Measurements from ENCODE around the gene F5. TPM values are rescaled to one million over a fixed set of nuclear protein-coding genes. Genes with fewer than 3 reads are reported as not detected.
A peak's percentile ranks its signal among the peaks of the same experiment; 100 is the strongest.

The F5 gene
- total and polyA plus RNA-seq, 9 of the 15 experiments (the other 6 are each of a cell fraction or from before 2014, with no cell fraction given): 0.03 to 0.13 TPM; not detected in 7

DNA sequence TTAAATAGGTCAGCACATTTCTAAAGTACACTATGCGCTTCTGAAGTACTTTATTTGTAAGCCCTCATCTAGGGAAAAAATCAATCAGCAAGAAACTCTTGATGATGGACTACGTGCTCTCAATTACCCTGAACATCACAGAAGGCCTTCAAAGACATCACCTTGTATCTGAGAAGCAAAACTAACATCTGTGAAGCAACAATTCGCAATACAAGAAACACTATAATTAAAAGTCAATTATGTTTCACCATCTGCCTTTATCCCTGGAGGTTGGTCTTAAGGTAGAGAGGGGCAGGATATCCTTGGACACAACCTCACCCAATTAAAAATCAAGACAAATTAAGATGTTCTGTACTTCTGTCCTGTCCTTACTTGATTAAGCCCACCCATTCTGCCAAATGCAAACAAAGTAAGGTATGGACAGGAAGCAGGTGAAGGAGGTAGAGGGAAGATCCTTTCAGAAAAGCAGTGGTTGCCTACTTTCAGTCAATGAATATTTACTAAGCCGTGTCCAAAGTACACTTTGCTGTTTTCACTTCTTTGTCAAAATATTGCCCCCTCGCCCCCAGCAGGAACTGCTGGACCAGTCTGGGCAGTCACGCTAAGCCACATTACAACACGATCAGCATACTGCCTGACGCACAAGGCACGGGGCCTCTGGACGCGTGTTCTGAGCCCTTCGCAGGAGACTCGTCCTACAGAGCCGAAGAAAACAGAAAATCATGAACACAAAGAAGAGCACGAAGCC is 101.4 kb downstream of the F5 start (continued):
- TF ChIP-seq L3MBTL2 (IDR thresholded peaks at IDR 0.05) (peak; percentile 78), ZNF316 (IDR thresholded peaks at IDR 0.05) (peak; percentile 38), PCBP2 (IDR thresholded peaks at IDR 0.05; ENCODE audit: low read depth, low read length, poor library complexity, severe bottlenecking) (no peak), ARNT (IDR thresholded peaks at IDR 0.05) (no peak), CBX3 (IDR thresholded peaks at IDR 0.05; ENCODE audit: borderline replicate concordance in 1 of 2, low read length in 2 of 2) (0 out of 3 replicates have a peak, but pooled peaks of 1 of the 2 experiments have one; percentile 32), POLR2AphosphoS2 (IDR thresholded peaks at IDR 0.05; ENCODE audit: low read length) (no peak), SAP30 (IDR thresholded peaks at IDR 0.05; ENCODE audit: borderline replicate concordance, insufficient read depth, low read depth, low read length, poor library complexity, severe bottlenecking) (peak; percentile 33)
- TF ChIP-seq, protein P1, sequence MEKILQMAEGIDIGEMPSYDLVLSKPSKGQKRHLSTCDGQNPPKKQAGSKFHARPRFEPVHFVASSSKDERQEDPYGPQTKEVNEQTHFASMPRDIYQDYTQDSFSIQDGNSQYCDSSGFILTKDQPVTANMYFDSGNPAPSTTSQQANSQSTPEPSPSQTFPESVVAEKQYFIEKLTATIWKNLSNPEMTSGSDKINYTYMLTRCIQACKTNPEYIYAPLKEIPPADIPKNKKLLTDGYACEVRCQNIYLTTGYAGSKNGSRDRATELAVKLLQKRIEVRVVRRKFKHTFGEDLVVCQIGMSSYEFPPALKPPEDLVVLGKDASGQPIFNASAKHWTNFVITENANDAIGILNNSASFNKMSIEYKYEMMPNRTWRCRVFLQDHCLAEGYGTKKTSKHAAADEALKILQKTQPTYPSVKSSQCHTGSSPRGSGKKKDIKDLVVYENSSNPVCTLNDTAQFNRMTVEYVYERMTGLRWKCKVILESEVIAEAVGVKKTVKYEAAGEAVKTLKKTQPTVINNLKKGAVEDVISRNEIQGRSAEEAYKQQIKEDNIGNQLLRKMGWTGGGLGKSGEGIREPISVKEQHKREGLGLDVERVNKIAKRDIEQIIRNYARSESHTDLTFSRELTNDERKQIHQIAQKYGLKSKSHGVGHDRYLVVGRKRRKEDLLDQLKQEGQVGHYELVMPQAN (IDR thresholded peaks at IDR 0.05; ENCODE audit: borderline replicate concordance): peak; percentile 56; the same call in 1 of the 2 replicates
- TF ChIP-seq, protein P2, sequence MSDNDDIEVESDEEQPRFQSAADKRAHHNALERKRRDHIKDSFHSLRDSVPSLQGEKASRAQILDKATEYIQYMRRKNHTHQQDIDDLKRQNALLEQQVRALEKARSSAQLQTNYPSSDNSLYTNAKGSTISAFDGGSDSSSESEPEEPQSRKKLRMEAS (CRISPR knock-in tag; IDR thresholded peaks at IDR 0.05): peak; percentile 87
- TF ChIP-seq, protein P3, sequence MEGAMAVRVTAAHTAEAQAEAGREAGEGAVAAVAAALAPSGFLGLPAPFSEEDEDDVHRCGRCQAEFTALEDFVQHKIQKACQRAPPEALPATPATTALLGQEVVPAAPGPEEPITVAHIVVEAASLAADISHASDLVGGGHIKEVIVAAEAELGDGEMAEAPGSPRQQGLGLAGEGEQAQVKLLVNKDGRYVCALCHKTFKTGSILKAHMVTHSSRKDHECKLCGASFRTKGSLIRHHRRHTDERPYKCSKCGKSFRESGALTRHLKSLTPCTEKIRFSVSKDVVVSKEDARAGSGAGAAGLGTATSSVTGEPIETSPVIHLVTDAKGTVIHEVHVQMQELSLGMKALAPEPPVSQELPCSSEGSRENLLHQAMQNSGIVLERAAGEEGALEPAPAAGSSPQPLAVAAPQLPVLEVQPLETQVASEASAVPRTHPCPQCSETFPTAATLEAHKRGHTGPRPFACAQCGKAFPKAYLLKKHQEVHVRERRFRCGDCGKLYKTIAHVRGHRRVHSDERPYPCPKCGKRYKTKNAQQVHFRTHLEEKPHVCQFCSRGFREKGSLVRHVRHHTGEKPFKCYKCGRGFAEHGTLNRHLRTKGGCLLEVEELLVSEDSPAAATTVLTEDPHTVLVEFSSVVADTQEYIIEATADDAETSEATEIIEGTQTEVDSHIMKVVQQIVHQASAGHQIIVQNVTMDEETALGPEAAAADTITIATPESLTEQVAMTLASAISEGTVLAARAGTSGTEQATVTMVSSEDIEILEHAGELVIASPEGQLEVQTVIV (CRISPR knock-in tag; IDR thresholded peaks at IDR 0.05; ENCODE audit: borderline replicate concordance): 0 out of 2 replicates have a peak, but pooled peaks have one; percentile 44
